Measurements from ENCODE around the gene NSD2. TPM values are rescaled to one million over a fixed set of nuclear protein-coding genes. Genes with fewer than 3 reads are reported as not detected.

Gene NSD2
- total RNA-seq, 1 experiment from 2014 or later, result 136 TPM

GRCh38 chr4:1967512-1968149 is 96.4 kb downstream of the NSD2 start:
- no peak overlapping the region for H2BK20ac ChIP-seq (ENCODE audit: low read depth, low read length, poor library complexity, severe bottlenecking)
- H3K9ac ChIP-seq (ENCODE audit: extremely low read depth, insufficient read length, low read length), result no peak overlapping the region
- H3K23ac ChIP-seq (ENCODE audit: insufficient read length, low read depth, low read length), result no peak overlapping the region
- Mint-ChIP-seq H3K9me3 (no peaks in the 10 kb centered on the region), H3K27ac (no peak overlapping the region; a peak in 1 of 7 replicates), H3K27me3 (ENCODE audit: low read depth) (no peaks in the 10 kb centered on the region), H3K36me3 (ENCODE audit: insufficient read depth in 1 of 3, low read depth in 3 of 3) (peaks cover 16 to 71% (median 68%) of the 10 kb centered on the region in 3 experiments; a peak in 6 of 7 replicates), H3K4me3 (no peak overlapping the region), H3K4me1 (peaks cover 0 to 3% of the 10 kb centered on the region in 2 experiments; a peak in 2 of 4 replicates)
- no peak overlapping the region for H3T11ph ChIP-seq (ENCODE audit: low read length)
- TF ChIP-seq, protein P1, sequence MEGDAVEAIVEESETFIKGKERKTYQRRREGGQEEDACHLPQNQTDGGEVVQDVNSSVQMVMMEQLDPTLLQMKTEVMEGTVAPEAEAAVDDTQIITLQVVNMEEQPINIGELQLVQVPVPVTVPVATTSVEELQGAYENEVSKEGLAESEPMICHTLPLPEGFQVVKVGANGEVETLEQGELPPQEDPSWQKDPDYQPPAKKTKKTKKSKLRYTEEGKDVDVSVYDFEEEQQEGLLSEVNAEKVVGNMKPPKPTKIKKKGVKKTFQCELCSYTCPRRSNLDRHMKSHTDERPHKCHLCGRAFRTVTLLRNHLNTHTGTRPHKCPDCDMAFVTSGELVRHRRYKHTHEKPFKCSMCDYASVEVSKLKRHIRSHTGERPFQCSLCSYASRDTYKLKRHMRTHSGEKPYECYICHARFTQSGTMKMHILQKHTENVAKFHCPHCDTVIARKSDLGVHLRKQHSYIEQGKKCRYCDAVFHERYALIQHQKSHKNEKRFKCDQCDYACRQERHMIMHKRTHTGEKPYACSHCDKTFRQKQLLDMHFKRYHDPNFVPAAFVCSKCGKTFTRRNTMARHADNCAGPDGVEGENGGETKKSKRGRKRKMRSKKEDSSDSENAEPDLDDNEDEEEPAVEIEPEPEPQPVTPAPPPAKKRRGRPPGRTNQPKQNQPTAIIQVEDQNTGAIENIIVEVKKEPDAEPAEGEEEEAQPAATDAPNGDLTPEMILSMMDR (conservative IDR thresholded peaks at IDR 0.05), result no peak
- no peak overlapping the region for H3K14ac ChIP-seq (ENCODE audit: insufficient read depth, low read length)
- H4K91ac ChIP-seq (ENCODE audit: insufficient read length, low read depth, low read length), result no peak overlapping the region
- H3K27me3 ChIP-seq (ENCODE audit: insufficient read depth, low read length), result no peaks in the 10 kb centered on the region
- no peaks in the 10 kb centered on the region for H3K79me1 ChIP-seq (ENCODE audit: insufficient read depth, low read depth, low read length, poor library complexity, severe bottlenecking)
- no peak overlapping the region for H4K8ac ChIP-seq (replicated peaks; ENCODE audit: insufficient read length, low read depth, low read length)
- H3K4ac ChIP-seq (ENCODE audit: low read depth, low read length), result no peak overlapping the region
- WGBS (ENCODE audit: extremely low coverage, insufficient read length, low lambda C conversion rate), result no CpG with 5 or more reads among the region's 5 CpGs
- H3K27ac ChIP-seq (ENCODE audit: insufficient read length, low read depth, low read length), result no peak overlapping the region
- H4K20me1 ChIP-seq (ENCODE audit: control insufficient read depth, insufficient read depth, insufficient read length), result no peaks in the 10 kb centered on the region
- no peak overlapping the region for H3K4me2 ChIP-seq (ENCODE audit: insufficient read depth, insufficient read length, low read length)
- H3K56ac ChIP-seq (ENCODE audit: insufficient read length, low read depth, low read length), result no peak overlapping the region
- no peak overlapping the region for H2BK15ac ChIP-seq (ENCODE audit: low read depth, low read length)
- no peak for DNase-seq
- H2BK120ac ChIP-seq (ENCODE audit: low read depth, low read length, poor library complexity, severe bottlenecking), result no peak overlapping the region
- no peaks in the 10 kb centered on the region for H3K9me3 ChIP-seq (ENCODE audit: control insufficient read depth, low read depth, low read length)
- H2AFZ ChIP-seq (ENCODE audit: low read length), result no peak overlapping the region
- H2BK12ac ChIP-seq (ENCODE audit: insufficient read length, low read depth, low read length), result no peak overlapping the region
- H3K4me1 ChIP-seq (ENCODE audit: insufficient read depth, low read length), result no peaks in the 10 kb centered on the region
- no peak overlapping the region for H4K5ac ChIP-seq (ENCODE audit: insufficient read length, low read depth, low read length)
- H2BK5ac ChIP-seq (ENCODE audit: insufficient read length, low read length), result no peak overlapping the region
- H2AK5ac ChIP-seq (ENCODE audit: insufficient read length, low read length), result no peak overlapping the region
- no peaks in the 10 kb centered on the region for H3K79me2 ChIP-seq (ENCODE audit: insufficient read depth, low read length)
- no peak overlapping the region for H3K18ac ChIP-seq (ENCODE audit: insufficient read length, low read depth, low read length)
- no peaks in the 10 kb centered on the region for H3K23me2 ChIP-seq (ENCODE audit: insufficient read length, low read depth, low read length, poor library complexity, severe bottlenecking)

All from H9 (cell line).